GM18868 (cell line): ENCODE measurements around the gene BLOC1S5.

Experiments used
- ATAC-seq: cut with Tn5 transposase; IDR thresholded peaks from one replicate; pipeline ENCODE4 v1.9.1; 2021; ENCODE audit warnings: mild to moderate bottlenecking, moderate library complexity; ENCODE audit not compliant: unreplicated experiment

Gene BLOC1S5

GRCh38 chr6:8063761-8064637 lies at the start of gene BLOC1S5:
Gene BLOC1S5, minus strand, starts transcription at chr6:8064389. Its CDS starts 13 bp downstream, at chr6:8064376.
- ATAC-seq: peak; percentile 89

- no peak for ATAC-seq
Measured at GRCh38 chr6:8113131-8113654, 49.0 kb upstream of the BLOC1S5 start.

- no peak for ATAC-seq
Measured at GRCh38 chr6:8110725-8111124, 46.5 kb upstream of the BLOC1S5 start.

GRCh38 chr6:8110117-8110721 lies 46.0 kb upstream of the BLOC1S5 start:
- peak; percentile 75 for ATAC-seq

- ATAC-seq: no peak
Measured at GRCh38 chr6:8108759-8109539, 44.8 kb upstream of the BLOC1S5 start.

GRCh38 chr6:8108031-8108660 lies 44.0 kb upstream of the BLOC1S5 start:
- ATAC-seq: no peak

- no peak for ATAC-seq
Measured at GRCh38 chr6:8105791-8106190, 41.6 kb upstream of the BLOC1S5 start.

GRCh38 chr6:8103726-8104125 lies 39.5 kb upstream of the BLOC1S5 start:
- ATAC-seq: no peak

GRCh38 chr6:8102122-8102958 lies 38.2 kb upstream of the BLOC1S5 start, which contains the start of gene EEF1E1:
Gene EEF1E1, minus strand, starts transcription at chr6:8102548. Its CDS starts 27 bp downstream, at chr6:8102521.
- ATAC-seq: peak; percentile 99

- ATAC-seq: no peak
Measured at GRCh38 chr6:8100159-8100854, 36.1 kb upstream of the BLOC1S5 start.

- no peak for ATAC-seq
Measured at GRCh38 chr6:8090650-8091049, 26.5 kb upstream of the BLOC1S5 start.

GRCh38 chr6:8088886-8089285 lies 24.7 kb upstream of the BLOC1S5 start:
- no peak for ATAC-seq

GRCh38 chr6:8087870-8088754 lies 23.9 kb upstream of the BLOC1S5 start:
- ATAC-seq: no peak

GRCh38 chr6:8086755-8087306 lies 22.6 kb upstream of the BLOC1S5 start:
- ATAC-seq: no peak

- ATAC-seq: no peak
Measured at GRCh38 chr6:8085053-8085511, 20.9 kb upstream of the BLOC1S5 start.

- ATAC-seq: no peak
Measured at GRCh38 chr6:8084586-8084985, 20.4 kb upstream of the BLOC1S5 start.

GRCh38 chr6:8082954-8083858 lies 19.0 kb upstream of the BLOC1S5 start:
- ATAC-seq: no peak
